Kidney glomerular epithelial cell (primary cell): ENCODE results near the gene RAB37.

Source experiments
- DNase-seq: peaks from one replicate; lab custom pipeline; 2025; lab: John Stamatoyannopoulos, UW

Gene RAB37, protein sequence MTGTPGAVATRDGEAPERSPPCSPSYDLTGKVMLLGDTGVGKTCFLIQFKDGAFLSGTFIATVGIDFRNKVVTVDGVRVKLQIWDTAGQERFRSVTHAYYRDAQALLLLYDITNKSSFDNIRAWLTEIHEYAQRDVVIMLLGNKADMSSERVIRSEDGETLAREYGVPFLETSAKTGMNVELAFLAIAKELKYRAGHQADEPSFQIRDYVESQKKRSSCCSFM

DNA sequence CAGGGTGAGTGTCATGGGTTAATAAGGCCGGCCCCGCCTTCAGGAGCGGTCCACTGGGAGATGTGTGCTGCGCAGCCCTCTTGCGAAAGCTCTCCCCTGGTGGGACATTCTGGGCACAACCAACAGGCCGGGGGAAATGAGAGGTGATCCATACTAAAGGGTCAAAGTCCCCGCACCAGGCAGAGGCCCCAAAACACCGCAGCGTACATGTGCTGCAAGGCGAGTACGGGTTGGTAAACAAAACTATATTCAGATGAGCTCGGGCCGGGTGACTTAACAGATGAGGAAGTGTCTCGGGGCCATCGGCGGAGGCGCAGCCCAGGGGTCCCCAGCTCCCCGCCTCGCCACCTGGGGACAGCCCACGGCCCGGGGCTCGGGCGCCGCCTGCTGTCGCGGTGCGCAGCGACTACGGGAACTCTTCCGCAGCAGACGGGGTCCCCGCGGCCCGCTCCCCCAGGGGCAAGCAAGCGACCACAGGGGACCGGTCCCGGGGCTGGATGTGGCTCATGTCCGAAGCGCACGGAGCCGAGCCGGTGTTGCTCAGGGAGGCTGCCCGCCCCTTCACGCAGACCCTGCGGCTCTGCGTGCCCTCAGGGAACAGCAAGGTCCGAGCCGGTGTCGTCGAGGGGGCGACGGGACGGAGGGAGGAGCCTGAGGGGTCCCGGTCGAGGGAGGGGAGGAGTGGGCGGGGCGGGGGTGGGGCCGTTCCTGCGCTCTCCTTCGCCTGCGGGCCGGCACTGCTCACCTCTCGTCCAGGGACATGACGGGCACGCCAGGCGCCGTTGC is at the start of gene RAB37:
RAB37 (plus strand) TSS at position 744 of the 786 bp plus-strand sequence; CDS start at position 761, 17 bp downstream.
- DNase-seq: no peak

DNA sequence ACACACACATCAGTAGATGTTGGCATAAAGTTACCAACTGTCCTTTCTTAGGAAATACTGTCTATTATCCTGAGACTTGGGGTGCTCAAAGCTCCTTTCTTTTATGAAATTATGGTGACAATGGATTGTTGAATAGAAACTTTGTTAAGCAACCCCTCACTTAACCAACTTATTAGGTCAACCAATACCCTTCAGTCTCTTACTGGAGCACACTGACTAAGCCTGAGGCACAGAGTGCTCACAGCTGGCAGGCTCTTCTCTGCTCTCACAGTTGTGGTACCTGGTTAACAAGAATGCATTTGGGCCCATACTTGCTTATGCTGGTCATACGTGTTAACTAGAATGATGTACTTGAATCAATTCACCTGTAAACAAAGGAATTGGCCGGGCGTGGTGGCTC is 49.2 kb upstream of the RAB37 start:
- no peak for DNase-seq

DNA sequence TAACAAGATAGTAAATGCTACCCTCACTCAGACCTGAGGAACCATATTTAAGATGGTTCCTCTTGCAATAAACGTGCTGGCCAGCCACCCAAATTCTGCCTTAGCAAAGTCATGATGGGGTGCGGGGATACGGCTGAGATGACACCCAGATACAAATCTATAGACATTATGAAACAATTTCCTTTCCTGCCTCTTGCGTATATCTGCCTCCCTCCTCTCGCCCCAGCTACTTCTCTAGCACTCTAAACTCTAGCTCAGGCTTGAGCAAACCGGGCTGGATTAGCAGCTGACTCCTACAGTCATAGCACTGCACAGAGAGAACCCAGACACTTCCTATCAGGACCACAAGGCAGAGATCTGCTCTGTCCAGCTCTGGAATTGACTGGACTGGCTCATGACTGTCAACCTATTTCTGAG is 46.6 kb upstream of the RAB37 start:
- DNase-seq: no peak

DNA sequence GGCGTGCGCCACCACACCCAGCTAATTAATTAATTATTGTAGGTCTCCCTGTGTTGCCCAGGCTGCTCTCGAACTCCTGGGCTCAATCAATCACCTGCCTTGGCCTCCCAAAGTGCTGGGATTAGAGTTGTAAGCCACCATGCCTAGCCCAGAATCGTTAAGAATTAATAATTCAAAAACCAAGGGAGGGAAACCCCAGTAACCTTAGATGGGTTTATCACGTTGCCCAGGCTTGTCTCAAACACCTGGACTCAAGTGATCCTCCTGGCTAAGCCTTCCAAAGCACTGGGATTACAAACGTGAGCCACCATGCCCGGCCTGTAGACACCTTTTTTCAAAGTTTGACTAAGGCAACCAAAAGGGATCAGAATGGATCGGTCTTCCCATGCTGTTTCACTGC is 45.9 kb upstream of the RAB37 start:
- DNase-seq: no peak

DNA sequence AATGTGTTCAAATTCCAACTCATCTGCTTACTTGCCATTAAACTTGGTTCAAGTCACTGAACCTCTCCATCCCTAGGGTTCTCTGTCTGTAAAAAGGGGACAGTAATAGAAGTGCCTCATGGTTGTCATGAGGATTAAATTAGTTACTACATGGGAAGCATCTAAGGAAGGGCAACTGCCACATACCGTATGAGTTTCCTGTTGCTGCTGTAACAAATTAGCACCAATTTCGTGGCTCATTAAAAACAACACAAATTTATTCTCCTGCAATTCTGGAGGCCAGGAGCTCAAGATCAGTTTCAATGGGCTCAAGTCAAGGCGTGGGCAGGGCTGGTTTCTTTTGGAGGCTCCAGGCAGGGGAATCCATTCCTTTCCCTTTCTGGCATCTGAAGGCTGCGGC is 43.0 kb upstream of the RAB37 start:
- DNase-seq: no peak

DNA sequence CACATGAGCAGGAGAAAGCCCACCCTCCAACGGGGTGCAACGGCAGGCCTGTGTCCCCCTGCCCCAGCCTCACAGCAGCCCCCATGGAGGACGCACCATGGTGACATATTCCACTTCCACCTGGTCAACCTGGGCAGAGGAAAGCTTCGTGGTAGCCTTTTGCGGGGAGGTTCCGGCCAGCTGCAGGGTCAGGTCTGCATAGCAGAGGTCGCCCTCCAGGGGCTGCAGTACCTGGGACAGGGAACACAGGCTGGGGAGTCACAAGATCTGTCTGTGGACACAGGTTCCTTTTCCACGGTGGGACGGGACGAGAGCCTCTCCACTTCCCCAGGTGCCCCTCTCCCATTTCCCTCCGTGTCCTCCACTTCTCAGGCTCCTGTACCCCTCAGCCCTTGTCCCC is 41.4 kb upstream of the RAB37 start:
- no peak for DNase-seq

DNA sequence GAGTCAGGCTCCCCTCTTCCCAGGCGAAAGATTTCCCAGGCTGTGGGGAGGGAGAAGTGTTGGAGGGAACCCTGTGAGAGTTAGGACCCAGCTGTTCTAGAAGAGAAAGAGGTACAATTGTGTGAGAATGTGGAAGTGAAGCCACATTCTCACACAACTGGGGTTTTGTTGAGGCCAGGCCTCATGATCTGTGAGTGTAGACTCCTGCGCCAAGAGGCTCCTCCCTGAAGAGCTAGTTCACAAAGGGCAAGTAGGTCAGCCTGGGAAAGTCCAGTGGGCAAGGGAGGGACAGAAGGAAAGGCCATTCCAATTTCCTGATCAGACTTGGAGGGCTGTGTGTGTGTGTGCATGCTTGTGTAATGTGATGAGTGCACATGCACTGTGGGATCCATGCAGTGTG is 39.5 kb upstream of the RAB37 start:
- DNase-seq: no peak

DNA sequence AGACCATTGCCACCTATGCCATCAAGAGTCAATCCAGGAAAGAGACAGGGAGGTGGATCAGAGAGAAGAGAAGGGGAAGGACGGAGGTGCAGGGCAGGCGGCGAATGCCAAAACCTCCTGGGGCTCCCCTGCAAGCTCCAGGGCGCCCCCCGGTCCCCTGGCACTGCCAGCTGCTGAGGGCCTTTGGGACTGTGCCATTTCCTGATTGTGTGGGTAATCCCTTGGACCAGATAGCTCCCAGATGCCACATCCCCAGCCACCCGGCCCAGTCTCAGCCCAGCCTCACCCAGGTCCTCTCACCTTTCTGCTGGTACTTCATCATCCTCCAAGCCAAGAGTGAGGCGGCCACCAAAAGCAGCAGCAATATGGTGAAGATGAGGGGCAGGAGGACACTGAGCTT is 39.0 kb upstream of the RAB37 start:
- no peak for DNase-seq

DNA sequence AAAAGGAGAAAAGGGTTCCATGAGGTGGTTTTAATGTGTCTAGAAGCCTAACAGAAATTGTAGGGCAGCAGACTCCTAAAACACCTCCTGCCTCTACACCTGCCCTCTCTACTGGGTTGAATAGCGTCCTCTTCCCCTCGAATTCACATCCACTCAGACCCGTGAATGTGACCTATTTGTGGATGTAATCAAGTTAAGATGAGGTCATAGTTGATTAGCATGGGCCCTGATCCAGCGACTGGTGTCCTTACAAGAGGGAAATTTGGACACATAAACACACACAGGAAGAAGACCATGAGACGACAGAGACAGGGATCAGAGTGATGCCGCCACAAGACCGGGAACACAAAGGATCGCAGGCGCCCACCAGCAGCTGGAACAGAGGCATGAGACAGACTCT is 37.8 kb upstream of the RAB37 start:
- DNase-seq: no peak

DNA sequence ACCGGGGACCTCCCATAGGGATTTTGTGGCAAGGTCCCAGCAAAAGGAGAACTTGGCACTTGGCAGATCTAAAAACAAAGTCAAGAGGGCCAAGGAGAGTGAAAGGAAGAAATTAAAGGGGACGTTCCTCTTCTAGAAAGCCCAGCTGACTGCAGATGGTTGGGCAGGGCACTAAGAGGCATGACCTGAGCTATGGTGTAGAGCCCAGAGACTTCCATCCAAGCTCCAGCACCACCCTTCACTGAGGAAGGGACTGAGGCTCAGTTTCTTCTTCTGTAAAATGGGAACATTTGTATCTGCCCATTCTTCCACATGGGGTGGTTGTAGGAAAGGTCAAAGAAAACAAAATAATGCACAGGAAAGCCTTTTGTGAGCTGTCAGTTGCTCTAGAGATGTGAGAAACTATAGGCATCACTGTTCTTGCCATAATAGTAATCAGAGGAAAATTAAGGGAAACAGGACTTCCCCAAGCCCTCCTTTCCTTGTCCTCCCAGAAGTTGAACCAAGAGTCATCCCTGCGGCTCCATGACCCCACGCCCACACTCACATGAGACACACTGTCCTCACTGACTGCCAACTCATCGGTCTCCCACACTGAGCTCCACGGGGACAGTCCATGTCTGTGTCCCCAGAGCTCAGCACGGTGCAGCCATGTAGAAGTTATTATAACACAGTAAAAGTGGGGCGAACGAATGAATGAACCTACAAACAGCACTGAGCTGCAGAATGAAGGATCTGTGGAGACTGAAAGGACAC is 34.8 kb upstream of the RAB37 start:
- no peak for DNase-seq

DNA sequence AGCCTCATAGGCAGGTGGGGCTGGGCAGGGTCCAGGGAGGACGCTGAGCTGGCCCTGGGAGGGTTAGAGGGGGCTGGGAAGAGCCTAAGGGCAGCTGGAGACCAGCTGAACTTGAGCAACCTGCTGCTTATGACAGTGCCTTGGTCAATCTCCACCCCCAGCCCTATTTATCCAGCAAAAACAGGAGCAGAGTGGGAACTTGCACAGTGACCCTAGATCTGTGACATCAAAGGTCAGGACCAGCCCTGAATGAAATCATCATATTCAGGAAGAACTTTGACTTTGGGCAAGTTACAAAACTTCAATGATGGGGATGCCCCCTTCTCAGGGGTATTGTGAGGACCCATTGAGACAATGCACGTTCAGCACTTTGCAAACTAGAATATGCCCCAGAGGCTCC is 33.7 kb upstream of the RAB37 start:
- no peak for DNase-seq

DNA sequence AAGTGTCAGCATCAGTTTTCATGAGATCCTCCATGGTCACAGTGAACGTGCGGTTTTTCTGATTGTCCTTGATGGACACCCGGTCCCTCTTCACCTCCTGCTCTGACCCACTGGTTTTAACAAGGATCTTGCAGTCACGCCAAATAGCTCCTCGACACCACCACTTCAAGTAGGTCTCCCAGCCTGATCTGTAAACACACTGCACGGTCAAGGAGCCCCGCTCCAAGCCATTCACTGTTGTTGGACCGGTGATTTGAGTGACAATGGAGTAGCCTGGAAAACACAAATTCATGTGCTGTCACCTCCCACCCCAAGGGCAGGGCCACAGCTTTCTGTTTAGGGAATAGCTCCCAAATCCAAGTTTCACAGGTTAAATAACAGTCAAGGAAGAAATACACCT is 32.5 kb upstream of the RAB37 start:
- no peak for DNase-seq

DNA sequence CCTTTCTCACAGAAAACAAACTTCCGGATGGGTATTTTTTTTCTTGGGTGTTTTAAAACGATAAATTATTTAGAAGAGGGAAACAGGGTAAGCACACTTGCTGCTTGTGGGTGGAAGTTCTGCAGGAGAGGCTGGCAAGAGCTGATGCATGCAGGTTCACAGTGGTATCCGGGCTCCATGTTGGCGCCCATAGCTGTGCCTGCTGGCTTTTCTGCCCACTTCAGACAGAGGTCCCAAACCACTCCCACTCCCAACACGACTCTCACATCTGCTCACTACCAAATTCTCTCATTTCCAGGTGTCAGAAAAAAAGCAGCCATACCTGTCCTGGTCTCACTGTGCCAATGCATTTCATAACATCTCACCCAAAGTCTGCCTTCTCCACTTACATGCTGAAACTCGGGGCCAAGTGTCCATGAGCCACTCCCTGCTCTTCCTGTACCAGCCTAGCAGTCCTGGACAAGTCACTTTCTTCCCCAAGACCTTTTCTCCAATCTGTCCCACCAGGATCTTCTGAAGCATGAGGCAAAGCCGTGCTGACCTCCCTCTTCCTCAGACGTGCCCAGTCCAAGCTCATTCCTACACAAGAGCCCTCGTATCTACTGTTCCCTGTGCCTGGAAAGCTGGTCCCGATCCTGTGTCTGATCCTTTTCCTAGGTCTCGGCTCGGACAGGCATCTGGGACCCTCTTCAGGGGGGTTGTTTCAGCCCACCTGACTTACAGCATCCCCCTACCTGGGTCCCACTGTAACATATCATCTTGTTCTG is 25.8 kb upstream of the RAB37 start:
- no peak for DNase-seq

DNA sequence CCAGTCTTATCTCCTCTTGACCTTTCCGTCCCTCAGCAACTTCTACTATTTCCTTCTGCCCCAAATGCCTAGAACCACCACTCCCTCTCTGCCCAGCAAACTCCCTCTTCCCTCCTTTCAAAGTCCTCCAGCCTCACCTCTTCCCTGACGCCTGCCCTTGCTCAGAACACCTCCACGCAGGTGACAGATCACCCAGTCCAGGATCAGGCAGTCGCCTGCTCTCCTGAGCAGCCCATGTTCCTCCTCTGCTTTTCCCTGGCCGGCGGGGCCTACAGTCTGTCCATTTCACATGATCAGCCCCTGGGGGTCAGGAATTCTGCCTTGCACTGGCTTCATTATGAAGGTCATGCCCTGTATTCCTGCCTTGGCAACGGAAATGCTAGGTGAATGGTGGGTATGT is 24.8 kb upstream of the RAB37 start:
- no peak for DNase-seq

DNA sequence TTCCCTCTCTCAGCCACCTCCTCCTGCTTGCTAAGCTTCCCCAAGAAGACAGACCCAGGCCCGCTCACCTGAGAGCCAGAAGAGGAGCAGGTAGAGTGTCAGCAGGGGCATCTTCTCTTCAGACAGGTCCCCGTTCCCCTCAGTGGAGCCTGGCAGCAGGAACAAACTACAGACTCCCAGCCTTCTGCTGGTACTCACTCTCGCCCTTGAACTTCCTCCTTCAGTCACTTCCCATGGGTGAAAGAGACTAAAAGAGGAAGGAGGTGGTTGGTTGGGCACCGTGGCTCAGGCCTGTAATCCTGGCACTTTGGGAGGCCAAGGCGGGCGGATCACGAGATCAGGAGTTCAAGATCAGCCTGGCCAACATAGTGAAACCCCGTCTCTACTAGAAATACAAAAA is 24.3 kb upstream of the RAB37 start, which contains the start of gene CD300LF:
CD300LF (minus strand) TSS at position 168 of the 400 bp plus-strand sequence; CDS start at position 111, 57 bp downstream.
- no peak for DNase-seq

DNA sequence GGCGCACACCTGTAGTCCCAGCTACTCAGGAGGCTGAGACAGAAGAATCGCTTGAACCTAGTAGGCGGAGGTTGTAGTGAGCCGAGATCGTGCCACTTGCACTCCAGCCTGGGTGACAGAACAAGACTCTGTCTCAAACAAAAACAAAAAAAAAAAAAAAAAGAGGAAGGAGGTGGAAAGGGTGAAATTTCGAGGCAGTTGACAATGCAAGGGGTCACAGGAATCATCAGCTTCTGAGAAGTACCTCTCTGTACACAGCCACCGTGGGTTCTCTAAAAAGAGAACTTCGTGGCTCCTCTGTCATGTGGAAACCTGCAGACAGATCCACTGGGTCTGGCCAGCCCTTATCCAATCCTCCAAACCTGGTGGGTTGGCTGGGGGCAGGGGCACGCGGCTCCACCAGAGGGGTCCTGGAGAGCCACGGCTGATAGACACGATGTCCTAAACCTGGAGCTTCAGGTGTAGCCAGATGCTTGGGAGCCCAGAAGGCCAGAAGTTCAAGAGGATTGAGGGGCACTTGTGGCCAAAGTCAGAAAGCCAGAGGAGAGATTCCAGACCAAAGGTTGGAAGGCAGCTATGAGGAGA is 23.8 kb upstream of the RAB37 start:
- no peak for DNase-seq

DNA sequence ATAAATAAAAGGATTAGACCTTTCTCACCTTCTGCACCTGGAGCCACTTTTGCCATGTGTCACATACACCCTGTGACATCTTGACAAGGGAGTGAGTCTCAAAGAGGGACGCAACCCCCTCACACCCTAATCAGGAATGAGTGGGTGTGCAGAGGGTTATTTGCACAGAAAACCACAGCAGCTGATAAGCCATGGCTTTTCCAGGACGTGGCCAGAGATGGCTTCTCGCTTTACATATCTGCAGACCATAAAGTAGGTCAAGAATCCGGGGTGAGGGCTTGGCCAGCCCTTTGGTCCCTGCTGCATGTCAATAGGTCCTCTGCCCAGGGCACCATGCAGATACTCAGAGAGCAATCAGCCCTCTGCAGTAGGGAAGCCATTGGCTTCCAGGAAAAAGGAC is 21.9 kb upstream of the RAB37 start:
- DNase-seq: no peak

DNA sequence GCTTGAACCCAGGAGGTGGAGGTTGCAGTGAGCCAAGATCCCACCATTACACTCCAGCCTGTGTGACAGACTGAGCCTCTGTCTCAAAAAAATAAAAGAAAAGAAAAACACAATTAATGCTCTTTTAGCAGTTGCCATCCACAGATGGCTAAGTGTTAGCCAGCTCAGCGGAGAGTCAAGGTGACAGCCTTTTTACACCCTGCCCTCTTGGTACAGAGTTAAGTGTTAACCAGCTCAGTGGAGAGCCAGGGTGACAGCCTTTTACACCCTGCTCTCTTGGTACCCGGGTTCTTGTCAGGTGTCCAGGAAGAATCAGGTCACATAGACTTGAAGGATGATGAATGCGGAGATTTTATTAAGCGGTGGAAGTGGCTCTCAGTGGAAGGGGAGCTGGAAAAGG is 16.6 kb upstream of the RAB37 start:
- no peak for DNase-seq

DNA sequence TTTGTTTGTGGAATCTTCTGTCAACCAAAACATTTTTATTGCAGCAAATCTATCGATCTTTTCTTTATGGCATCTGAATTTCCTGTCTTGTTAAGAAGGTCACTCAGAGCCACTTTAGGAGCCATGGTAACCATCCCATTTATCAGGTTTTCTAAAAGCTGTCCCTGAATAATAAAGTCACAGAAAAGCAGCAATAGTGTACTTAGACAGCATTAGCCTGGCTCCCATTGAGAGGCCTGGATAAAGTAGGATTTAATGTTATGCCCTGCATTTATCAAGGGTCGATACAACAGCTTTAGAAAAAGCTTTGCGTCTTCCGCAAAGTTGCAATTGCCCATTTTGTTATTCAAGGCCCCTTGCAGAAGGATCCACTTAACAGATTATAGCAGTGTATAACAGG is 14.3 kb upstream of the RAB37 start:
- no peak for DNase-seq

DNA sequence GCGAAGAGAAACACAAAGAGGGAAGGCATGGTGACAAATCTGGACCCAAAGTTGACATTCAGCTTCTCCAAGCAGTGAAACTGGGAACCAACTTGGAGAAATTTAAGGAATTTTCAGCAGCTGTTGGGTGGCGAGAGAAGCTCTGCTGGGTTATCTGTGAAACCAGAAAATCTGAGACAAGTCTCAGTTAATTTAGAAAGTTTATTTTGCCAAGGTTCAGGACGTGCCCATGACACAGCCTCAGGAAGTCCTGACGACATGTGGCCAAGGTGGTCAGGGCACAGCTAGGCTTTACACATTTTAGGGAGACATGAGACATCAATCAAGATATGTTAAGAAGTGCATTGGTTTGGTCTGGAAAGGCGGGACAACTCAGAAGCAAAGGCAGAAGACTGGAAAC is 13.2 kb upstream of the RAB37 start:
- no peak for DNase-seq

DNA sequence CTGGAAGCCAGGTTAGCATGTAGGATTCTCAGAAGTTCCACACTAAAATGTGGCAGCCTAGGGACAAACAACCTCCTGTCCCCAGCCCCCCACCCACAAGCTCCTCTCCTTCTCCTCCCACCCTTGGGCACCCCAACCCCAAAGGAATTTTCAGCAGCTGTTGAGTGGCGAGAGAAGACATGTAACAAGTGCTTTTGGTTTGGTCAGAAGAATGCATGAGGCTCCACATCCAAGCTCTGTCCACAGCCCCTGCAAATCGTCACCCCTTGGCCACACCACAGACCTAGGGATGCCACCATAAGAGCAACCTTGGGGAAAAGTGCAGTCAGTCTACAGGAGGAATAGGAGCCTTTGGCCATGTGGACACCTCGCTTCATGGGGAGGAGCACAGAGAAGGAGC is 11.9 kb upstream of the RAB37 start:
- no peak for DNase-seq
